H9 (cell line): ENCODE measurements around the gene TPPP3. TPM values are rescaled to one million over a fixed set of nuclear protein-coding genes. Genes with fewer than 3 reads are reported as not detected.

ENCODE experiments used
- DNase-seq: peaks from one replicate; pipeline ENCODE4 v3.0.0-alpha.2; 2017
- H2AFZ ChIP-seq: one replicate; pipeline ENCODE4 v1.6.1; 2013; ENCODE audit warnings: mild to moderate bottlenecking, low read length, control low read depth, moderate library complexity
- H2AK5ac ChIP-seq: 2 replicates; pipeline ENCODE4 v1.6.1; 2013; ENCODE audit warnings: low read length, control low read depth, mixed read lengths; ENCODE audit not compliant: insufficient read length
- H2BK120ac ChIP-seq: one replicate; pipeline ENCODE4 v1.6.1; 2013; ENCODE audit warnings: low read depth, mild to moderate bottlenecking, low read length, control low read depth, inconsistent platforms; ENCODE audit not compliant: poor library complexity, severe bottlenecking
- H2BK12ac ChIP-seq: 2 replicates; pipeline ENCODE4 v1.6.1; 2013; ENCODE audit warnings: low read length, control low read depth, mixed read lengths, low read depth; ENCODE audit not compliant: insufficient read length
- H2BK15ac ChIP-seq: 2 replicates; pipeline ENCODE4 v1.6.1; 2013; ENCODE audit warnings: low read depth, low read length, control low read depth
- H2BK20ac ChIP-seq: one replicate; pipeline ENCODE4 v1.6.1; 2013; ENCODE audit warnings: low read depth, mild to moderate bottlenecking, low read length, control low read depth, inconsistent platforms; ENCODE audit not compliant: poor library complexity, severe bottlenecking
- H2BK5ac ChIP-seq: 2 replicates; pipeline ENCODE4 v1.6.1; 2013; ENCODE audit warnings: low read length, control low read depth, mixed read lengths; ENCODE audit not compliant: insufficient read length
- H3K14ac ChIP-seq: 2 replicates; pipeline ENCODE4 v1.6.1; 2013; ENCODE audit warnings: low read length, control low read depth; ENCODE audit not compliant: insufficient read depth
- H3K18ac ChIP-seq: 2 replicates; pipeline ENCODE4 v1.6.1; 2013; ENCODE audit warnings: low read depth, mild to moderate bottlenecking, mixed read lengths, low read length, control low read depth; ENCODE audit not compliant: insufficient read length
- H3K23ac ChIP-seq: 2 replicates; pipeline ENCODE4 v1.6.1; 2013; ENCODE audit warnings: low read length, control low read depth, mixed read lengths, low read depth; ENCODE audit not compliant: insufficient read length
- H3K23me2 ChIP-seq: 2 replicates; pipeline ENCODE4 v1.6.1; 2013; ENCODE audit warnings: low read depth, mild to moderate bottlenecking, mixed read lengths, low read length, control low read depth; ENCODE audit not compliant: insufficient read length, poor library complexity, severe bottlenecking
- H3K27ac ChIP-seq: 2 replicates; pipeline ENCODE4 v1.5.1; 2013; ENCODE audit warnings: low read length, control low read depth, mixed read lengths, low read depth; ENCODE audit not compliant: insufficient read length
- H3K27me3 ChIP-seq: 2 replicates; pipeline ENCODE4 v1.6.1; 2013; ENCODE audit warnings: low read length, control low read depth, inconsistent platforms; ENCODE audit not compliant: insufficient read depth
- H3K4ac ChIP-seq: 2 replicates; pipeline ENCODE4 v1.6.1; 2013; ENCODE audit warnings: low read depth, mild to moderate bottlenecking, control low read depth, inconsistent platforms, low read length, moderate library complexity
- H3K4me1 ChIP-seq: 2 replicates; pipeline ENCODE4 v1.6.1; 2013; ENCODE audit warnings: low read length, control low read depth, inconsistent platforms; ENCODE audit not compliant: insufficient read depth
- H3K4me2 ChIP-seq: 2 replicates; pipeline ENCODE4 v1.6.1; 2013; ENCODE audit warnings: low read length, control low read depth, mixed read lengths; ENCODE audit not compliant: insufficient read length, insufficient read depth
- H3K56ac ChIP-seq: 2 replicates; pipeline ENCODE4 v1.6.1; 2013; ENCODE audit warnings: low read depth, mild to moderate bottlenecking, mixed read lengths, low read length, control low read depth; ENCODE audit not compliant: insufficient read length
- H3K79me1 ChIP-seq: 2 replicates; pipeline ENCODE4 v1.6.1; 2013; ENCODE audit warnings: low read depth, mild to moderate bottlenecking, moderate library complexity, low read length, control low read depth, inconsistent platforms; ENCODE audit not compliant: insufficient read depth, poor library complexity, severe bottlenecking
- H3K79me2 ChIP-seq: 2 replicates; pipeline ENCODE4 v1.6.1; 2013; ENCODE audit warnings: low read length, control low read depth, inconsistent platforms; ENCODE audit not compliant: insufficient read depth
- H3K9ac ChIP-seq: 2 replicates; pipeline ENCODE4 v1.6.1; 2013; ENCODE audit warnings: low read length, control low read depth, mixed read lengths; ENCODE audit not compliant: insufficient read length; ENCODE audit errors: extremely low read depth
- H3K9me3 ChIP-seq: one replicate; pipeline ENCODE4 v1.6.1; 2013; ENCODE audit warnings: low read depth, low read length, inconsistent platforms; ENCODE audit not compliant: control insufficient read depth
- H3T11ph ChIP-seq: one replicate; pipeline ENCODE4 v1.6.1; 2013; ENCODE audit warnings: mild to moderate bottlenecking, low read length, control low read depth, inconsistent platforms
- H4K20me1 ChIP-seq: one replicate; pipeline ENCODE4 v1.6.1; 2013; ENCODE audit not compliant: control insufficient read depth, insufficient read length, insufficient read depth
- H4K5ac ChIP-seq: 2 replicates; pipeline ENCODE4 v1.6.1; 2013; ENCODE audit warnings: low read depth, mild to moderate bottlenecking, mixed read lengths, low read length, control low read depth; ENCODE audit not compliant: insufficient read length
- H4K8ac ChIP-seq: replicated peaks from 2 replicates; pipeline ENCODE4 v1.6.1; 2013; ENCODE audit warnings: low read length, control low read depth, mixed read lengths, low read depth; ENCODE audit not compliant: insufficient read length
- H4K91ac ChIP-seq: 2 replicates; pipeline ENCODE4 v1.6.1; 2013; ENCODE audit warnings: low read depth, mild to moderate bottlenecking, moderate library complexity, mixed read lengths, low read length, control low read depth; ENCODE audit not compliant: insufficient read length
- H3K27ac Mint-ChIP-seq, 3 experiments: 2 replicates in 2 of 3; 3 replicates in 1 of 3; pipeline ENCODE4 v1.8.0; 2020 to 2021; ENCODE audit warnings: mixed read lengths in 3 of 3, mild to moderate bottlenecking in 1 of 3, moderate library complexity in 1 of 3
- H3K27me3 Mint-ChIP-seq: 2 replicates; pipeline ENCODE4 v1.8.0; 2021; ENCODE audit warnings: low read depth, mild to moderate bottlenecking, moderate library complexity, mixed read lengths
- H3K36me3 Mint-ChIP-seq, 3 experiments: 2 replicates in 2 of 3; 3 replicates in 1 of 3; pipeline ENCODE4 v1.8.0; 2020 to 2021; ENCODE audit warnings: low read depth in 3 of 3, mixed read lengths in 3 of 3; ENCODE audit not compliant: insufficient read depth in 1 of 3
- H3K4me1 Mint-ChIP-seq, 2 experiments: 2 replicates each; pipeline ENCODE4 v1.8.0; 2020; ENCODE audit warnings: mixed read lengths in 2 of 2
- H3K4me3 Mint-ChIP-seq, 2 experiments: 2 replicates in 1 of 2; 3 replicates in 1 of 2; pipeline ENCODE4 v1.8.0; 2020 to 2021; ENCODE audit warnings: mild to moderate bottlenecking in 2 of 2, mixed read lengths in 2 of 2, moderate library complexity in 1 of 2
- H3K9me3 Mint-ChIP-seq, 2 experiments: 2 replicates in 1 of 2; 3 replicates in 1 of 2; pipeline ENCODE4 v1.8.0; 2020; ENCODE audit warnings: mild to moderate bottlenecking in 2 of 2, mixed read lengths in 2 of 2, moderate library complexity in 1 of 2
- CTCF ChIP-seq: fragments of 200-600 bp; sonication (generic); conservative IDR thresholded peaks from 3 replicates; pipeline ENCODE4 v1.8.0; 2021; ENCODE audit warnings: antibody characterized with exemption, mild to moderate bottlenecking
- WGBS: extraction: QIAGEN DNeasy Blood & Tissue Kit; methylation state at CpG from one replicate; pipeline ENCODE4 v1.1.7; 2013; ENCODE audit warnings: missing lambda C conversion rate, low lambda C conversion rate, mixed read lengths; ENCODE audit not compliant: insufficient read length; ENCODE audit errors: extremely low coverage; 5-methylcytosine and 5-hydroxymethylcytosine counted together
- total RNA-seq: library from RNA; stranded (reverse); gene quantifications from 2 replicates; pipeline ENCODE4 v1.2.1, GENCODE V29; 2021

Gene TPPP3
- total RNA-seq, 1 experiment from 2014 or later: 0.79 TPM

DNA sequence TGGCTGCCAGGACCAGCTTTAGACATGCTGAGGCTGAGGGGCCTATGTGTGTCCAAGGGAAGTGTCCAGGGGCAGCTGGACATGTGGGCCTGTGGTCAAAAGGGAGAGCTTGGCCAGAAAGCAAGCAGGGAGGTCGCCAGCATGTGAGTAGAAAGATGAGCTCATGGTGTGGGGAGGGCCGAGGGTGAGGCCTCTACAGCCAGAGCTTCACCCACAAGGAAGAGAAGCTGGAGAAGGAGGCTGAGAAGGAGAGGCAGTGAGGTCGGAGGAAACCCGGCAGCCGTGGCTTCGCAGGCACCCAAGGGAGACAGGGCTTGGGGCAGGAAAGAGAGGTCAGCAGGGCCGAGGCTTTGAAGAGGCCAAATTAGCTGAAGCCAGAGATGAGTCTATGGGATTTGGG, 33.7 kb upstream of the TPPP3 start:
- H3K27me3 Mint-ChIP-seq: peaks cover 16% of the 10 kb centered on the region
- no peaks in the 10 kb centered on the region for H3K9me3 Mint-ChIP-seq
- H3K18ac ChIP-seq: no peak overlapping the region
- H2BK20ac ChIP-seq: no peak overlapping the region
- no peak overlapping the region for H3K4ac ChIP-seq
- H3K23me2 ChIP-seq: peaks cover 13% of the 10 kb centered on the region
- no peak overlapping the region for H3K27ac ChIP-seq
- H3K79me2 ChIP-seq: no peaks in the 10 kb centered on the region; the same call in 1 of the 2 replicates
- H3K9ac ChIP-seq: no peak overlapping the region
- no peak overlapping the region for H2AFZ ChIP-seq
- H2BK5ac ChIP-seq: no peak overlapping the region
- H2AK5ac ChIP-seq: no peak overlapping the region
- H3K9me3 ChIP-seq: no peaks in the 10 kb centered on the region
- no peak overlapping the region; a peak in 1 of 5 replicates for H3K4me3 Mint-ChIP-seq
- H3K27ac Mint-ChIP-seq: no peak overlapping the region
- no peak overlapping the region for H4K8ac ChIP-seq
- H3K23ac ChIP-seq: no peak overlapping the region
- no peaks in the 10 kb centered on the region; a peak in 1 of 7 replicates for H3K36me3 Mint-ChIP-seq
- H3T11ph ChIP-seq: no peak overlapping the region
- H3K4me2 ChIP-seq: no peak overlapping the region
- no peak for DNase-seq
- H3K14ac ChIP-seq: no peak overlapping the region; the same call in 1 of the 2 replicates
- no peak overlapping the region for H2BK120ac ChIP-seq
- no peaks in the 10 kb centered on the region for H4K20me1 ChIP-seq
- H3K79me1 ChIP-seq: no peaks in the 10 kb centered on the region
- no peak overlapping the region for H4K5ac ChIP-seq
- no CpG with 5 or more reads among the region's 7 CpGs for WGBS
- H3K4me1 Mint-ChIP-seq: peaks cover 72% of the 10 kb centered on the region in 2 experiments
- no peak for TF ChIP-seq CTCF
- H3K27me3 ChIP-seq: no peaks in the 10 kb centered on the region; the same call in 1 of the 2 replicates
- no peak overlapping the region for H2BK15ac ChIP-seq
- peaks cover 26% of the 10 kb centered on the region for H3K4me1 ChIP-seq
- no peak overlapping the region for H2BK12ac ChIP-seq
- H3K56ac ChIP-seq: no peak overlapping the region
- H4K91ac ChIP-seq: no peak overlapping the region
